GM21381 (cell line): ENCODE data around the gene OR5L2.
"Not testable (repeated sequence)": the region's sequence is repeated elsewhere in the genome, so short reads cannot be mapped to it uniquely, and the experiment has no call there.

ENCODE experiments used
- ATAC-seq: cut with Tn5 transposase; IDR thresholded peaks from one replicate; pipeline ENCODE4 v1.9.1; 2021; ENCODE audit warnings: mild to moderate bottlenecking, moderate library complexity; ENCODE audit not compliant: unreplicated experiment

OR5L2 gene

DNA sequence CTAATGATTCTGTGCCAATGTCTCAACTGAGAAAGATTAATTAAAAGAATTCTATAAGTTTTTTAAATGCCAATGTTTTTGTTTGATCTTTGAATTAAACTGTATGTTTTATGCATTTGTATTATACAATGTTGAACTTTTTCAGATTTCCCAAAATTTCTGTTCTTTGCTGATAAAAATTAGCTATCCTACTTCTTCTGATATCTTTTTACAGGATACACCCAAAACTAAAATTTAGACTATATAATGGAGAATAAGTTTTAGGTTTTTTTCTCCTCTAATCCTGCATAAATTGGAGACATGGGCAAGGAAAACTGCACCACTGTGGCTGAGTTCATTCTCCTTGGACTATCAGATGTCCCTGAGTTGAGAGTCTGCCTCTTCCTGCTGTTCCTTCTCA lies at the start of gene OR5L2:
Gene OR5L2, plus strand, starts transcription at position 301 of the 400 bp plus-strand sequence. Its CDS starts 0 bp downstream, at position 301.
- no peak for ATAC-seq

DNA sequence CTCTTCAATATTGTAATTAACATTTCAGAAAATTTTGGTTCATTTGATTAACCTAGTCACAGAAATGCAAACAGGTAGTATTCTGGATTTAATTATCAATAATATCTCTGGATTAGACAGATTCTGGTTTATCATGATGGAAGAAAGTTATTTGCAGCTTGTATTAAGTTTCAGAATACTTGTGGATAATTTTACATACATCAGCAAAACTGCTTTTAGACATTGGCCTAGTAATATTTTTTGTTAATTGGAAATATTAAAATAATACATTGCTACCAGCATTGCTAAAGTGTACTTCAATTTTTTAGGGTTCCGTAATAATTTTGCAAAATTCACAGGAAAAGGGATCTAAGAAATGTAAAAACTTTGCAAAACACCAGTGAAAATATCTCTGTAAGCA lies 35.4 kb upstream of the OR5L2 start:
- no peak for ATAC-seq

DNA sequence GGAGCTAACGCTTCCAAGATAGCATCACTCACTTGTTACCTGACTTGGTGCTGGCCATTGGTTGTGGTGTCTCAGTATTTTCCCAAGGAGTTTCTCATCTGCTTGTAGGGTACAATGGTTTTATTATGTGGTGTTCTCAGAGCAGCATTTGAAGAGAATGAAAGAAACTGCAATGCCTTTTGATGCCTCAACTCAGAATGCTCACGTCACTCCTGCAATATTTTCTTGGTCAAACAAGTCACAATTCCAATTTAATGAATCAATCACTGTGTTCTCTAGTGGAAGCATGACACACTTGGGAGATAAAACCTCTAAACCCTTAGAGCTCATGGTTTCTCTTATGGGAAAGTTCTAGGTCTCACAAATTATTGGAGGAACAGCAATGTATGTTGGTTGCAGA lies 33.7 kb upstream of the OR5L2 start:
- ATAC-seq, result no peak

DNA sequence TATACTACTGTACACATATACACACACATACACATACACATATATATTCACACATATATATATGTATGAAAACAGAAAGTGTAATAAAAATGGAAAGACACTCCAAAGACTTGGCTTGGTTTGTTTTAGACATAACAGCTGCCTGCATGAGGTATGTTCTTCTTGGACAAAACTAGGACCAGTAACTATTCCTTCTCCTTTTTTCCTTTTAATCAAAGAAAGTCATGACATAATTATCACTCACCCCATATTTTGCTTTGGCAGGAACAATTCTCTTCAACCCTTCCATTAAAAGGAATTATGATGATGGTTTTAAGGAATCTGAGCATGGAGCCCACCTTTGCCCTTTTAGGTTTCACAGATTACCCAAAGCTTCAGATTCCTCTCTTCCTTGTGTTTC lies 31.8 kb upstream of the OR5L2 start, which contains the start of gene OR5D14:
Gene OR5D14, plus strand, starts transcription at position 301 of the 400 bp plus-strand sequence. Its CDS starts 0 bp downstream, at position 301.
- no peak for ATAC-seq

DNA sequence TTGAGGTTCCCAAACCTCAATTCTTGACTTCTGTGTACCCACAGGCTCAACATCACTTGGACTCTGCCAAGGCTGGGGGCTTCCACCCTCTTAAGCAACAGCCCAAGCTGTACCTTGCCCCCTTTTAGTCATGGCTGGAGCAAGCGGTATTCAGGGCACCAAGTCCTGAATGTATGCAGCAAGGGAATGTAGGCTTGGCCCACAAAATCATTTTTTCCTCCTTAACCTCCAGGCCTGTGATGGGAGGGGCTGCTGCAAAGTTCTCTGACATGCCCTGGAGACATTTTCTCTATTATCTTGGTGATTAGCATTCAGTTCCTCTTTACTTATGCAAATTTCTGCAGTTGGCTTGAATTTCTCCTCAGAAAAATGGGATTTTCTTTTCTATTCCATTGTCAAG lies 20.8 kb upstream of the OR5L2 start:
- no peak for ATAC-seq

DNA sequence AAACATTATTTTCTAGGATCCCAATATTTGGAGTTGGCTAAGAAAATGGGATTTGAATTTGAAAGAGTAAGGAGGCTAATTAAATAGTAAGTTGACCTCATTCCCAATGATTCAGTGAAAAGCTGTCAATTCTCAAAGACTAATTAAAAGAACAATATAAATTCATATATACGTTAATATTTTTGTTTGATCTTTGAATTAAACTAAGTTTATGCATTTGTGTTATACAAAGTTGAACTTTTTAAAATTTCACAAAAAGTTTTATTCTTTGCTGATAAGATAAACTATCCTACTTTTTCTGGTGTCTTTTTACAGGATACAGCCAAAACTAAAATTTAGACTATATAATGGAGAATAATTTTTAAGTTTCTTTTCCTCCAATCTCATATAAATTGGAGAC lies 16.0 kb upstream of the OR5L2 start, which contains the start of gene OR5L1:
Gene OR5L1, plus strand, starts transcription at position 301 of the 400 bp plus-strand sequence. CDS start 100 bp downstream, outside the sequence.
- no peak for ATAC-seq

DNA sequence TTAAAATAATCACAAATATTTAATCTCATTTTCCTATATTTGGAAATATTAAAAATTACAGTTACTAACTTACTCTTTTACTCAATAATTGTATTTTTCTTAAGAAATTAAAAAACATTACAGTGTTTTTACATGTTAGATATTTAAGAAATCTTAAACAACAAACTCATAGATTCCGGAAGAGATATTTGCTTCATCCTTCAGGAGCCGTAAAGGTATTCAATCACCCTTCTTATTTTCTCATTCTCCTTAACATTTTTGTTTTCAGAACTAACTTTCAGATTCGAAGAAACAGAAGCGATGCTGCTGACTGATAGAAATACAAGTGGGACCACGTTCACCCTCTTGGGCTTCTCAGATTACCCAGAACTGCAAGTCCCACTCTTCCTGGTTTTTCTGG lies 7.7 kb upstream of the OR5L2 start, which contains the start of gene OR5D18:
Gene OR5D18, plus strand, starts transcription at position 301 of the 400 bp plus-strand sequence. Its CDS starts 0 bp downstream, at position 301.
- ATAC-seq, result no peak

DNA sequence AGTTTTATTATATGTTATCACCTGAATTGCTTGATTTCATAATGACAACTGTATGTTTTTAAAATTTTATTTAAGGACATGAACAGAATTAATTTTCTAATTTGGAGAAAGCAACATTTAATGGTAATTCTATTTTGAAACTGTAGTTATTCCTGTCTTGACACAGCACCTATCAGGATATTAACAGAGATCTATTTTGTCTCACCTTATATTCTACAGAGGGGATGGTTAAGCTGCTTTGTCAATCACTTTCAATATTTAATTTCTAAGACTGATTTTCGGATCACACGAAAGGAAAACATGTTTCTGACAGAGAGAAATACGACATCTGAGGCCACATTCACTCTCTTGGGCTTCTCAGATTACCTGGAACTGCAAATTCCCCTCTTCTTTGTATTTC lies 11.4 kb downstream of the OR5L2 start, which contains the start of gene OR5D16:
Gene OR5D16, plus strand, starts transcription at position 301 of the 400 bp plus-strand sequence. Its CDS starts 0 bp downstream, at position 301.
- ATAC-seq, result no peak

DNA sequence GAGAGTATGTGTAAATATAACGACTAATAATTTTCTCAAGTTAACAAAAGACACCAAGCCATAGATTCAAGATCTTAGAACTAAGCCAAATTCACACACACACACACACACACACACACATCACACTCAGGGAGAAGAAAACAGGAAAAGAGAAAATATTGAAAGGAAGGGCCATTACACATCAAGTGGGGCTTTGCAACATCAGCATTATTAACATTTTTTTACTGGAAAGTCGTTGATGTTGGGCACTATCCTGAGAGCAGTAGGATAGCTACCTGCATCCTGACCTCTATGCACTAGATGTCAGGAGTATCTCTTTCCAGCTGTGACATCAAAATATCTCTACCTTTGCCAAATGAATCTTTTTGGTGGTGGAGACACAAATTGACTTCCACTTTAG lies 20.4 kb downstream of the OR5L2 start:
- no peak for ATAC-seq

DNA sequence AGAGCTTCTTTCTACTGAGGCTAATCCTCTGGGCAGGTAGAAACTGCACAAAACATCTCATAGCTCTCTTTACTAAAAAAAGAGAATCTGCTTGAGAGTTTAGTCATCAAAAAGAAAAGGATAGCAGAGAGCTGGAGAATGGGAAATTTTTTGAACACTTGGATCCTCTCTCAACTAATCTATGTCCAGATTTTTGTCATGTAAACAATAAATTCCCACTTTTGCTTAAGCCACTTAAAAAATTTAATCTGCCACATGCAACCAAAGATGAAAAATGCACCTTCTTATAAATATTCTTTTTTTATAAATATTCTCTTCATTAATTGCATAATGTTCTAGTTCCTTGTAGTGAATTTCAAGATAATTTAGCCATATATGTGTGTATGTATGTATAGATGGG lies 22.0 kb downstream of the OR5L2 start:
- ATAC-seq, result no peak

DNA sequence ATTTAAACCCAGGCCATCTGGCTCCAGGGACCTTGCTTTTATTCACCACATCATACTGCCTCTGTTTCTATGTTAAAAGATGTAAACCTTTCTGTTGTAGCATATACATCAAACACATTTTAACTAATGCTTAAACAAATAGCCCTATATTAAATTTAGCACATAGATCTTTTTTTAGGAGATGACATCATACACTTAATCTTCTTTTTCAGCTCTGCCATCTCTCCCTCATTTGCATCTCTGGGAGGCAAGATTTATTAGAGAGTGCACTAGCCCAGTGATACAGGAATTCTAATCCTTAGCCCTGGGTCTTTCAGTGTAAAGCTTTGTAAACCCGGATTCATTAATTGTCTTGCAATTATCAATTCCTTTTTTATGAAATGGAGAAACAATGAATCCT lies 25.1 kb downstream of the OR5L2 start:
- ATAC-seq, result no peak

DNA sequence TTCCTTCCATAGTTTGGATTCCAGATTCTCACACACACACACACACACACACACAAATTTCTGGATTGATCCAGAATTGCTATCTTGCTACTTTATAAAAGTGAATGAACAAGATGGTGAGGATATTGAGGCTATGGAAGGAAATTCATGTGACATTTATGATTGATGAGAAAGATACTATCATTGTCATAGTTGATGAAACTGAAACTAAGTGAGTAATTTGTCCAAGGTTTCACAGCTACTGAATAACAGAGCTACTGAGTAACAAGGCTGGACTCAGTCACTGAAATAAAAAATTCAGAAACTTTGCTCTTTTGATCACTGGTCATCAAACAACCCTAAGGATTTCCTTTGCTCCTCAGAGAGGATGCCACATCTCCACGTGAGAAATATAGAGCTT lies 27.7 kb downstream of the OR5L2 start:
- ATAC-seq, result no peak

DNA sequence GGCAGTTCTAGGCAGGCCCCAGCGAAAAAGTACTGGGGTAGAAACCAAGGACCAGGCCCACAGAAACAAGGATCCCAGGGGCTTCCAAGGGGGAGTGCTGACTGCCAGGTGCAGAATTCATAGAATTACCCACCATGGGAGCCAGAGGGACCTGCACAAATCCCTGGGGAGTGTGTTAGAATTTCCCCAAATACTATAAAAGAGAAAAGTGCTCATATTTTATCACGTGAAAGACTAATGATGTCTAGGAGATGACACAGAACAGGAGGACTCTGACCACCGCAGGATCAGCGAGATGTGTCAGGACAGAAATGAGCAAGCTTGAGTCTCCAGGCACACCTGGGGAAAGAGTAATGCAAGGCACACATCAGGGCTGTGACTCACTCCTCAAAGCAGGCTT lies 40.3 kb downstream of the OR5L2 start:
- not testable (repeated sequence) for ATAC-seq

DNA sequence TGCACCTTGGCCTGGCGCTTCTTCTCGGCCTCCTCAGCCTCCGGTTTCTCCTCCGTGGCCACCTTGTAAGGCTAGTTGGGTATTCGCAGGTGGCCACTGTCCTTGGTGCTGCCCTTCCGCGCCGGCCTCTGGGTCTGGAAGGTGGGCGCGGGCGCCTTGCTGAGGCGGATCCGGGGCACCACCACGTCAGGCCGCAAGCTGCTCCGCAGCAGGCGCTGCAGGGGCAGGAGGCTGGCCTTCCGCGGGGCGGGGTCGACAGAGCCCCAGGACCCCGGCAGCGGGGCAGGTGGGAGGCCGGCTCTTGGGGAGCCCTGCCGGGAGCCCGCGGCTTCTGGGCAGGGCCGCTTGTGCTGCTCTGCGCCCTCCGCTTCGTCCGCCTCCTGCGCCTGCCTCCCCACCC lies 45.7 kb downstream of the OR5L2 start:
- not testable (repeated sequence) for ATAC-seq

DNA sequence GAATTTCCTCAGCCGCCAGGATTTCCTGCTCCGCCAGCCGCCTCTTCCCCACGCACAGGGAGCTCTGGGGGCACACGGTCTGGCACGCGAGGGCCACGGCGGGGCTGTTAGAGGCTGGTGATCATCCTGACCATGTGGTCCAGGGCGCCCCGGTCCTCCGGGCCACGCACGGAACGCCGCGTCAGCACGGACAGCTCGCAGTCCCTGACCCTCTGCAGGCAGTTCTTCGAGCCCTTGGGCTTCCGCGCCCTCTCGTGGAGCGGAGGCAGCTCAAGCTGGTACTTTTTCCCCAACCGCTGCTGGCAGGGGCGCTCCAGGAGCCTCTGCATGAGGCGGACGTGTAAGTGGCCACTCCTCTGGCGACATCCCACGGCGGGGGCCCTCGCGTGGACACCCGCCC lies 46.1 kb downstream of the OR5L2 start:
- not testable (repeated sequence) for ATAC-seq
